CD4-positive, CD25-positive, alpha-beta regulatory T cell (primary cell): ENCODE results near the gene IKZF1. TPM values are rescaled to one million over a fixed set of nuclear protein-coding genes. Genes with fewer than 3 reads are reported as not detected.

ENCODE experiments used
- ATAC-seq, 2 donors: fragments of 150-1000 bp; cut with Tn5 transposase; one replicate each; pipeline ENCODE4 v1.10.0; 2021; ENCODE audit warnings: low read depth in 2 of 2, moderate number of reproducible peaks in 2 of 2, moderate library complexity in 1 of 2
- DNase-seq, 3 donors: peaks; one replicate each; pipeline versions ENCODE4 v3.0.0 to v3.0.0-alpha.2; 2012 to 2022; ENCODE audit warnings: mixed read lengths in 1 of 3
- H3K27ac ChIP-seq: one replicate; pipeline ENCODE4 v1.7.0; 2013; ENCODE audit warnings: mild to moderate bottlenecking, low read length; ENCODE audit not compliant: insufficient read depth, poor library complexity, severe bottlenecking
- H3K27me3 ChIP-seq: one replicate; pipeline ENCODE4 v1.7.0; 2013; ENCODE audit warnings: low read length; ENCODE audit not compliant: control insufficient read depth, insufficient read depth
- H3K36me3 ChIP-seq: one replicate; pipeline ENCODE4 v1.7.0; 2013; ENCODE audit warnings: mild to moderate bottlenecking, low read length, moderate library complexity; ENCODE audit not compliant: control insufficient read depth, insufficient read depth
- H3K4me1 ChIP-seq: 2 replicates; pipeline ENCODE4 v1.7.0; 2013; ENCODE audit warnings: mild to moderate bottlenecking, low read length; ENCODE audit not compliant: insufficient read depth, control insufficient read depth, poor library complexity, severe bottlenecking
- H3K4me3 ChIP-seq: one replicate; pipeline ENCODE4 v1.7.0; 2013; ENCODE audit warnings: low read depth, mild to moderate bottlenecking, low read length, moderate library complexity
- H3K9me3 ChIP-seq, 2 experiments: 1 replicate in 1 of 2; 2 replicates in 1 of 2; pipeline ENCODE4 v1.7.0; 2013; ENCODE audit warnings: low read length in 2 of 2, mild to moderate bottlenecking in 1 of 2, moderate library complexity in 1 of 2; ENCODE audit not compliant: control insufficient read depth in 2 of 2
- H3K27ac Mint-ChIP-seq, 3 donors: one replicate each; pipeline ENCODE4 v1.8.0; 2020 to 2022; ENCODE audit warnings: mild to moderate bottlenecking in 3 of 3, mixed read lengths in 3 of 3, moderate library complexity in 2 of 3
- H3K27me3 Mint-ChIP-seq: one replicate; pipeline ENCODE4 v1.8.0; 2022; ENCODE audit warnings: mild to moderate bottlenecking, mixed read lengths
- H3K36me3 Mint-ChIP-seq: one replicate; pipeline ENCODE4 v1.8.0; 2020; ENCODE audit warnings: mixed read lengths
- H3K4me1 Mint-ChIP-seq, 4 donors: one replicate each; pipeline ENCODE4 v1.8.0; 2020 to 2022; ENCODE audit warnings: mixed read lengths in 4 of 4, mild to moderate bottlenecking in 1 of 4
- H3K4me3 Mint-ChIP-seq, 4 donors: one replicate each; pipeline ENCODE4 v1.8.0; 2020 to 2022; ENCODE audit warnings: mild to moderate bottlenecking in 4 of 4, mixed read lengths in 4 of 4, moderate library complexity in 3 of 4
- H3K9me3 Mint-ChIP-seq, 7 donors: one replicate each; pipeline ENCODE4 v1.8.0; 2020 to 2022; ENCODE audit warnings: mixed read lengths in 7 of 7, mild to moderate bottlenecking in 3 of 7, moderate library complexity in 2 of 7
- polyA plus RNA-seq, 4 donors: library from polyadenylated mRNA; unstranded; fragments of 300-500 nt; fragmentation: Illumina TruSeq; gene quantifications; one replicate each; pipeline ENCODE4 v1.2.3, GENCODE V29; 2021
- total RNA-seq: library from RNA; stranded (reverse); gene quantifications from one replicate; pipeline ENCODE4 v1.2.3, GENCODE V29; 2022

The IKZF1 gene
- total and polyA plus RNA-seq, 5 donors from 2014 or later, result 153 to 376 (median 169) TPM

GRCh38 chr7:50389961-50390360 is 85.4 kb downstream of the IKZF1 start:
- Mint-ChIP-seq H3K36me3 (peaks cover 82% of the 10 kb centered on the region), H3K27me3 (no peaks in the 10 kb centered on the region), H3K4me1 (peaks cover 38 to 87% (median 70%) of the 10 kb centered on the region in 4 donors), H3K9me3 (no peaks in the 10 kb centered on the region), H3K27ac (peak overlapping the region; percentile 92 to 96 (median 95)), H3K4me3 (peak overlapping the region in 3 of 4 donors; percentile 29 to 86 (median 41))
- no peak for DNase-seq
- Histone ChIP-seq H3K27me3 (no peaks in the 10 kb centered on the region), H3K36me3 (peaks cover 94% of the 10 kb centered on the region), H3K27ac (peak overlapping the region; percentile 48), H3K9me3 (no peaks in the 10 kb centered on the region), H3K4me3 (no peak overlapping the region), H3K4me1 (peaks cover 63% of the 10 kb centered on the region)
- no peak for ATAC-seq

- Mint-ChIP-seq H3K27me3 (no peaks in the 10 kb centered on the region), H3K4me3 (peak overlapping the region in 3 of 4 donors; percentile 19 to 86 (median 42)), H3K9me3 (no peaks in the 10 kb centered on the region), H3K27ac (peak overlapping the region; percentile 92 to 96 (median 94)), H3K36me3 (peaks cover 78% of the 10 kb centered on the region), H3K4me1 (peaks cover 47 to 85% (median 71%) of the 10 kb centered on the region in 4 donors)
- no peak for DNase-seq
- Histone ChIP-seq H3K27ac (peak overlapping the region; percentile 78), H3K36me3 (peaks cover 82% of the 10 kb centered on the region), H3K27me3 (no peaks in the 10 kb centered on the region), H3K4me3 (no peak overlapping the region), H3K4me1 (peaks cover 77% of the 10 kb centered on the region), H3K9me3 (no peaks in the 10 kb centered on the region)
- ATAC-seq, result no peak
Observed at GRCh38 chr7:50391386-50391785, 86.9 kb downstream of the IKZF1 start.

DNA sequence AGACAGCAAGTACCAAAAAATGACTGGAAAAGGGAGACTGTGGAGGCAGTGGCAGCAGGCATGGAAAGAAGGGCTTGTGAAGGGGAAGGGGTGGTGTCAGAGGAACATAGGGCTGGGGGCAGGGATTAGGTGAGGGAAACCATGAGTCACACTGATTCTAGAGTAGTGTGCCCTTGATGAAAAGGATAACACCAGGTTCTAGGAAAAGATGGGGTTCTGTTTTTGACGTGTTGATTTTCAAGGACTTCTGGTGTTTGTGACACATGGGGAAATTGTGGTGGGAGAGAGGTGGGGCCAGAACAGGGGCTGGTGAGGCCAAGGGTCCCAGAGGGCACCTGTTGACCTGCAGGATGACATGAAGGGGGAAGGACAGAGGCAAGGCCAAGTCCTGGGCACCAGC is 88.6 kb downstream of the IKZF1 start:
- Mint-ChIP-seq H3K9me3 (no peaks in the 10 kb centered on the region), H3K27ac (peak overlapping the region; percentile 92 to 99 (median 94)), H3K36me3 (peaks cover 83% of the 10 kb centered on the region), H3K27me3 (no peaks in the 10 kb centered on the region), H3K4me3 (peak overlapping the region; percentile 82 to 86 (median 84)), H3K4me1 (peaks cover 56 to 94% (median 78%) of the 10 kb centered on the region in 4 donors)
- DNase-seq (peak in 1 of 3 donors; percentile 69), ATAC-seq (peak; percentile 17 to 22)
- Histone ChIP-seq H3K4me3 (peak overlapping the region; percentile 68), H3K27me3 (no peaks in the 10 kb centered on the region), H3K4me1 (peaks cover 86% of the 10 kb centered on the region), H3K36me3 (peaks cover 77% of the 10 kb centered on the region), H3K27ac (peak overlapping the region; percentile 78), H3K9me3 (no peaks in the 10 kb centered on the region)

- DNase-seq (peak; percentile 16 to 86 (median 58)), ATAC-seq (peak; percentile 71 to 79)
- Mint-ChIP-seq H3K36me3 (peaks cover 83% of the 10 kb centered on the region), H3K4me3 (peak overlapping the region; percentile 82 to 92 (median 86)), H3K4me1 (peaks cover 55 to 93% (median 81%) of the 10 kb centered on the region in 4 donors), H3K27me3 (no peaks in the 10 kb centered on the region), H3K9me3 (no peaks in the 10 kb centered on the region), H3K27ac (peak overlapping the region; percentile 92 to 99 (median 94))
- Histone ChIP-seq H3K36me3 (peaks cover 77% of the 10 kb centered on the region), H3K9me3 (no peaks in the 10 kb centered on the region), H3K27ac (peak overlapping the region; percentile 78), H3K27me3 (no peaks in the 10 kb centered on the region), H3K4me3 (peak overlapping the region; percentile 68), H3K4me1 (peaks cover 90% of the 10 kb centered on the region)
Observed at GRCh38 chr7:50393547-50394252, 89.2 kb downstream of the IKZF1 start.

GRCh38 chr7:50394315-50394714 is 89.8 kb downstream of the IKZF1 start:
- Histone ChIP-seq H3K4me1 (peaks cover 86% of the 10 kb centered on the region), H3K9me3 (no peaks in the 10 kb centered on the region), H3K36me3 (peaks cover 75% of the 10 kb centered on the region), H3K27ac (peak overlapping the region; percentile 78), H3K27me3 (no peaks in the 10 kb centered on the region), H3K4me3 (peak overlapping the region; percentile 68)
- no peaks in the 10 kb centered on the region for H3K9me3 Mint-ChIP-seq
- H3K36me3 Mint-ChIP-seq, result peaks cover 78% of the 10 kb centered on the region
- DNase-seq, result no peak
- no peaks in the 10 kb centered on the region for H3K27me3 Mint-ChIP-seq
- peak overlapping the region; percentile 82 to 92 (median 86) for H3K4me3 Mint-ChIP-seq
- H3K27ac Mint-ChIP-seq, result peak overlapping the region; percentile 92 to 99 (median 94)
- peaks cover 49 to 88% (median 80%) of the 10 kb centered on the region in 4 donors for H3K4me1 Mint-ChIP-seq
- ATAC-seq, result no peak

- Histone ChIP-seq H3K4me1 (peaks cover 63% of the 10 kb centered on the region), H3K9me3 (no peaks in the 10 kb centered on the region), H3K4me3 (peak overlapping the region; percentile 68), H3K27me3 (no peaks in the 10 kb centered on the region), H3K36me3 (peaks cover 77% of the 10 kb centered on the region), H3K27ac (peak overlapping the region; percentile 78)
- Mint-ChIP-seq H3K36me3 (peaks cover 72% of the 10 kb centered on the region), H3K4me1 (peaks cover 36 to 77% (median 69%) of the 10 kb centered on the region in 4 donors), H3K27ac (peak overlapping the region; percentile 92 to 95 (median 93)), H3K4me3 (peak overlapping the region; percentile 57 to 81 (median 71)), H3K27me3 (no peaks in the 10 kb centered on the region), H3K9me3 (no peaks in the 10 kb centered on the region)
- DNase-seq (no peak), ATAC-seq (no peak)
Observed at GRCh38 chr7:50396856-50397255, 92.3 kb downstream of the IKZF1 start.

GRCh38 chr7:50397320-50397970 is 92.9 kb downstream of the IKZF1 start:
- peak overlapping the region; percentile 68 for H3K4me3 ChIP-seq
- Mint-ChIP-seq H3K4me3 (peak overlapping the region in 3 of 4 donors; percentile 57 to 81 (median 63)), H3K27ac (peak overlapping the region; percentile 92 to 95 (median 93)), H3K4me1 (peaks cover 36 to 77% (median 69%) of the 10 kb centered on the region in 4 donors), H3K36me3 (peaks cover 72% of the 10 kb centered on the region), H3K9me3 (no peaks in the 10 kb centered on the region), H3K27me3 (no peaks in the 10 kb centered on the region)
- H3K27ac ChIP-seq, result peak overlapping the region; percentile 78
- DNase-seq (no peak), ATAC-seq (no peak)
- no peaks in the 10 kb centered on the region for H3K27me3 ChIP-seq
- peaks cover 57% of the 10 kb centered on the region for H3K4me1 ChIP-seq
- H3K36me3 ChIP-seq, result peaks cover 77% of the 10 kb centered on the region
- H3K9me3 ChIP-seq, result no peaks in the 10 kb centered on the region
